ENCODE measurements around the gene RTN4R. TPM values are rescaled to one million over a fixed set of nuclear protein-coding genes. Genes with fewer than 3 reads are reported as not detected.
A peak's percentile ranks its signal among the peaks of the same experiment; 100 is the strongest.

Gene RTN4R
- total RNA-seq, 1 experiment from 2014 or later: 0.30 TPM

DNA sequence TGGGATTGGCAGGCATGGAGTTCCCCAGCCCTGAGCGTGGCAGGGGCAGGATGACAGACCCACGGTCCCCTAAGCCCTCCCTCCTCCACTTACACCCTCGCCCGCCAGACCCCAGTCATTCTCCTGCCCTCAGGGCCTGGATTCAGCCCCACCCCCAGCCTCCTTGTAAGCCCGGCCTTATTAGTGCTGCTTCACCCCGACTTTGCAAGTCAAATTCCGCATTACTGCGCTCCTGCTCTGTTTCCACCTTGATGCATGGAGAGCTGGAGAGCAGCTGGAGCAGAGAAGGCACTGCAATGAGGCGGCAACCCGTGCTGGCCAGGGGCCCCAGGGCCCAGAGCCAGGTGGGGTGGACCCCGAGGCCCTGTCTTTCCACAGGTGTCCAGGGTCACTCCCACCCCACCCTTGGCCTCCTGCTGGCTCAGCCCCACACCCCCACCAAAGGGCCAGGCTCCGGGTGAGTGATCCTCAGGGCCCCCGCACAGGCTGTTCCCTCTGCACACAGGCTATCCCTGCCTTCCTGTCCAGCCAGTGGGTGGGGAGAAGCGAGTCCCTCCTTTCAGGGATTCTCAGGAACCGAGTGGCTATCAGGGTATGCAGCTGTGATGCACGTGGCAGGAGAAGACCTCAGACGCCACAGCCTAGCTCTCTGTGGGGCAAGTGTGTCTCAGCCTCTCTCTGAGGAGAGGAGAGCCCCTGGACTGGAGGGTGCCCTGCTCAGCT lies 36.4 kb downstream of the RTN4R start:
- H2AFZ ChIP-seq (ENCODE audit: low read length): no peak overlapping the region
- H3K4me2 ChIP-seq (ENCODE audit: low read depth, low read length, poor library complexity, severe bottlenecking): peak overlapping the region; percentile 51
- no peaks in the 10 kb centered on the region for H3K79me2 ChIP-seq (ENCODE audit: low read length)
- peak overlapping the region; percentile 41 for H3K9ac ChIP-seq (ENCODE audit: low read length)
- no peaks in the 10 kb centered on the region for H3K9me3 ChIP-seq (ENCODE audit: low read length)
- H3K27me3 ChIP-seq (ENCODE audit: low read length): no peaks in the 10 kb centered on the region
- peak overlapping the region; percentile 30; the same call in 1 of the 2 replicates for H3K4me3 ChIP-seq (ENCODE audit: low read length)
- no peaks in the 10 kb centered on the region for H3K9me2 ChIP-seq (replicated peaks; ENCODE audit: insufficient read depth, low read length)
- peaks cover 43% of the 10 kb centered on the region for H3K4me1 ChIP-seq (ENCODE audit: low read length)
- peak; percentile 85 for DNase-seq
- H3K36me3 ChIP-seq (ENCODE audit: insufficient read depth, low read length): no peaks in the 10 kb centered on the region
- H3K27ac ChIP-seq (ENCODE audit: low read length): no peak overlapping the region
- no peaks in the 10 kb centered on the region for H4K20me1 ChIP-seq (ENCODE audit: insufficient read depth, low read depth, low read length)

DNA sequence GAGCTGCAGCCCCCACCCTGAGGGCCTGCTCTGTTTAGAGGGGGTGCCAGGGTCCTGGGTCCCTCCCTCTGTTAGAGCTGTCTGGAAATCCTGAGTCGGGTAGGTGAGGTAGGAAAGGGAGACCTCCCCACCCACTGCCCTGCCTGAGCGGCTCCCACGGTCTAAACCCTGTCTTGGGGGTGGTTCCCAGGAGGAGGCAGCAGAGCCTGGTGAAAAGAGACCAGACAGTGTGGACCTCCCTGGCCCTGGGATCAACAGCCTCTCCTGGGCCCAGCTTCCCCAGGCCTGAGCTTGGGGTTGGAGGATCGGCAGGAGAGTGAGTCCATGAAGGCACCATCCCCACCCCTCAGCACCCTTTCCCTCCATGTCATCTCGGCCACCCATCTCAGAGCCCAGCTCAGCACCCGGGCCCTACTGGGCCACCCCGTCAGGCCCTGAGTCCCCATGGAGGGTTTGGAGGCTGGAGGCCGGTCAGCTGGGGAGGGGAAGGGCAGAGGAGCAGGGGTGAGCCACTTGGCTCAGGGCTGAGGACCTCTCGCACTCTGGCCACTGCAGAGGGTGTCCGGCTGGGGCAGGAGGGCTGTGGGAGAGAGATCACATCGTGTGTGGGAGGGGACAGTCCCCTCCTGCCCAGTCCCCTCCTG lies 37.2 kb downstream of the RTN4R start:
- Histone ChIP-seq H3K27ac (ENCODE audit: low read length) (no peak overlapping the region), H3K9me2 (replicated peaks; ENCODE audit: insufficient read depth, low read length) (no peaks in the 10 kb centered on the region), H3K27me3 (ENCODE audit: low read length) (no peaks in the 10 kb centered on the region), H3K9ac (ENCODE audit: low read length) (peak overlapping the region; percentile 41; the same call in 1 of the 2 replicates), H4K20me1 (ENCODE audit: insufficient read depth, low read depth, low read length) (no peaks in the 10 kb centered on the region), H3K4me2 (ENCODE audit: low read depth, low read length, poor library complexity, severe bottlenecking) (peak overlapping the region; percentile 51), H2AFZ (ENCODE audit: low read length) (no peak overlapping the region), H3K9me3 (ENCODE audit: low read length) (no peaks in the 10 kb centered on the region), H3K79me2 (ENCODE audit: low read length) (no peaks in the 10 kb centered on the region), H3K4me3 (ENCODE audit: low read length) (peak overlapping the region; percentile 30; the same call in 1 of the 2 replicates), H3K36me3 (ENCODE audit: insufficient read depth, low read length) (no peaks in the 10 kb centered on the region), H3K4me1 (ENCODE audit: low read length) (peaks cover 38% of the 10 kb centered on the region)
- no peak for DNase-seq

GRCh38 chr22:20229916-20230775 lies 38.0 kb downstream of the RTN4R start:
- H4K20me1 ChIP-seq (ENCODE audit: insufficient read depth, low read depth, low read length): no peaks in the 10 kb centered on the region
- no peaks in the 10 kb centered on the region for H3K9me3 ChIP-seq (ENCODE audit: low read length)
- no peaks in the 10 kb centered on the region for H3K79me2 ChIP-seq (ENCODE audit: low read length)
- H3K36me3 ChIP-seq (ENCODE audit: insufficient read depth, low read length): no peaks in the 10 kb centered on the region
- DNase-seq: no peak
- H3K27ac ChIP-seq (ENCODE audit: low read length): no peak overlapping the region
- H3K9me2 ChIP-seq (replicated peaks; ENCODE audit: insufficient read depth, low read length): no peaks in the 10 kb centered on the region
- no peak overlapping the region for H2AFZ ChIP-seq (ENCODE audit: low read length)
- H3K27me3 ChIP-seq (ENCODE audit: low read length): no peaks in the 10 kb centered on the region
- H3K4me3 ChIP-seq (ENCODE audit: low read length): no peak overlapping the region
- H3K4me2 ChIP-seq (ENCODE audit: low read depth, low read length, poor library complexity, severe bottlenecking): no peak overlapping the region
- H3K4me1 ChIP-seq (ENCODE audit: low read length): peaks cover 36% of the 10 kb centered on the region
- no peak overlapping the region for H3K9ac ChIP-seq (ENCODE audit: low read length)

DNA sequence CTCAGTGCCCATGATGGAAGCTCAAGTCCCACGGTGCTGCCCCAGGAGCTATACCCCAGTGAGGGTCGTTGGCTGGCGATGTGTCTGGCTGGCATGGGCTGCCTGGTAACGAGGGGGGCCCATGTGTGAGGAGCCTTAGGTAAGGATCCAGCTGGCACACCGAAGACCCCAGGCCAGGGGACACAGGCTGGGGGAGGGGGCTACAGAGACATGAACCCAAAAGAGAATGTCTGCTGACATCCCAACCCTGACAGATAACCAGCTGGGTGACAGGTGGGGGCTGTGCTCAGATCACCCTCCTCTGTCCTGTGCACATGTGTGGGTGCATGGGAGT lies 39.2 kb downstream of the RTN4R start:
- Histone ChIP-seq H3K4me2 (ENCODE audit: low read depth, low read length, poor library complexity, severe bottlenecking) (no peak overlapping the region), H4K20me1 (ENCODE audit: insufficient read depth, low read depth, low read length) (no peaks in the 10 kb centered on the region), H2AFZ (ENCODE audit: low read length) (no peak overlapping the region), H3K9me2 (replicated peaks; ENCODE audit: insufficient read depth, low read length) (no peaks in the 10 kb centered on the region), H3K79me2 (ENCODE audit: low read length) (no peaks in the 10 kb centered on the region), H3K4me1 (ENCODE audit: low read length) (peaks cover 36% of the 10 kb centered on the region), H3K9ac (ENCODE audit: low read length) (no peak overlapping the region), H3K27ac (ENCODE audit: low read length) (no peak overlapping the region), H3K36me3 (ENCODE audit: insufficient read depth, low read length) (no peaks in the 10 kb centered on the region), H3K9me3 (ENCODE audit: low read length) (no peaks in the 10 kb centered on the region), H3K4me3 (ENCODE audit: low read length) (no peak overlapping the region), H3K27me3 (ENCODE audit: low read length) (no peaks in the 10 kb centered on the region)
- DNase-seq: no peak

DNA sequence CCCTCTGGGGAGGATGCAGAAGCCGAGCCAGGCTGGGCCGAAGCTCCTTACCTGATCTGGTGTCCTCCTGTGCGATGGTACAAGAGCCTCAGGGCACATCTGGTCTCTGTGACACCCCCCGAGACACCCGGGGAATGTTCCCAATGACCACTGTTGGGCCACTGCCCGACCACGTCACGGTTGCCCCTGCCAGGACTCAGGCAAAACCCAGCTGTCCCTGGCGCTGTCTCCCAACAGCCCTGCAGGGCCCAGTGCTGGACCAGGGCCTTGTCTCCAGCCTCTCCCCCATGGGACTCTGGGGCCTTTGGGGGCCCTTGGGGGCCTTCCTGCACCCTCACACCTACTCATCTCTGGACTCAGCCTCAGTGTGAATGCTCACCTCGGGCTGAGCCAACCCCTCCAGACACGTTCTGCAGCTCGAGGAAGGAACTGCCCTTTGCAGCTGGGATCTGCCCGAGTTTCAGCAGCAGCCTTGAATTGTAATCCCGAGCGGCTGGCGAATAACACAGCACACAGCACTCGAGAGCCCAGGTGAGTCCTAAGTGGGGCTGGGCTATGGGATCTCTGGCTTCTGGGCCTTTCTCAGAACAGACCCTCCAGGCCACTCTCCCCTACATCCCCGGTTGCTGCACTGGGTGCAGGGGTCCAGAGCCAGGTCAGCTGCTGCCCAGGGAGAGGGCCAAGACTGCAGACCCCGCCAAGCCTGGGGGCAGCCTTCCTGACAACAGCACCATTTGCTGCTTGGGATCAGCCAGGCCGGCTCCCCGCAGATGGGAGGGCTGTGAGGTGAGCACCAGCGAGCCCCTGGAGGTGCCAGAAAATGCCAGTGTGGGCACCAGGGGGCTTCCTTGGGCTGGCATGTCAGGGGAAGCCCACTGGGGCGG lies 39.8 kb downstream of the RTN4R start:
- no peaks in the 10 kb centered on the region for H4K20me1 ChIP-seq (ENCODE audit: insufficient read depth, low read depth, low read length)

GRCh38 chr22:20227363-20227762 lies 40.8 kb downstream of the RTN4R start:
- H3K27me3 ChIP-seq (ENCODE audit: low read length): no peaks in the 10 kb centered on the region
- no peak for DNase-seq
- no peaks in the 10 kb centered on the region for H4K20me1 ChIP-seq (ENCODE audit: insufficient read depth, low read depth, low read length)
- no peaks in the 10 kb centered on the region for H3K79me2 ChIP-seq (ENCODE audit: low read length)
- H3K4me1 ChIP-seq (ENCODE audit: low read length): peaks cover 25% of the 10 kb centered on the region
- no peak overlapping the region for H3K9ac ChIP-seq (ENCODE audit: low read length)
- no peak overlapping the region for H2AFZ ChIP-seq (ENCODE audit: low read length)
- no peaks in the 10 kb centered on the region for H3K36me3 ChIP-seq (ENCODE audit: insufficient read depth, low read length)
- H3K4me2 ChIP-seq (ENCODE audit: low read depth, low read length, poor library complexity, severe bottlenecking): no peak overlapping the region
- H3K9me3 ChIP-seq (ENCODE audit: low read length): no peaks in the 10 kb centered on the region
- no peak overlapping the region for H3K27ac ChIP-seq (ENCODE audit: low read length)
- no peaks in the 10 kb centered on the region for H3K9me2 ChIP-seq (replicated peaks; ENCODE audit: insufficient read depth, low read length)
- H3K4me3 ChIP-seq (ENCODE audit: low read length): no peak overlapping the region

More for the DNA sequence above, 39.8 kb downstream of the RTN4R start:
- no peaks in the 10 kb centered on the region for H3K27me3 ChIP-seq (ENCODE audit: low read length)
- H3K4me1 ChIP-seq (ENCODE audit: low read length): peaks cover 34% of the 10 kb centered on the region
- no peak overlapping the region for H3K4me3 ChIP-seq (ENCODE audit: low read length)
- H3K9ac ChIP-seq (ENCODE audit: low read length): no peak overlapping the region
- no peak overlapping the region for H3K27ac ChIP-seq (ENCODE audit: low read length)
- H3K79me2 ChIP-seq (ENCODE audit: low read length): no peaks in the 10 kb centered on the region
- DNase-seq: no peak
- H3K36me3 ChIP-seq (ENCODE audit: insufficient read depth, low read length): no peaks in the 10 kb centered on the region
- no peak overlapping the region for H2AFZ ChIP-seq (ENCODE audit: low read length)
- H3K9me2 ChIP-seq (replicated peaks; ENCODE audit: insufficient read depth, low read length): no peaks in the 10 kb centered on the region
- H3K9me3 ChIP-seq (ENCODE audit: low read length): no peaks in the 10 kb centered on the region
- H3K4me2 ChIP-seq (ENCODE audit: low read depth, low read length, poor library complexity, severe bottlenecking): no peak overlapping the region

DNA sequence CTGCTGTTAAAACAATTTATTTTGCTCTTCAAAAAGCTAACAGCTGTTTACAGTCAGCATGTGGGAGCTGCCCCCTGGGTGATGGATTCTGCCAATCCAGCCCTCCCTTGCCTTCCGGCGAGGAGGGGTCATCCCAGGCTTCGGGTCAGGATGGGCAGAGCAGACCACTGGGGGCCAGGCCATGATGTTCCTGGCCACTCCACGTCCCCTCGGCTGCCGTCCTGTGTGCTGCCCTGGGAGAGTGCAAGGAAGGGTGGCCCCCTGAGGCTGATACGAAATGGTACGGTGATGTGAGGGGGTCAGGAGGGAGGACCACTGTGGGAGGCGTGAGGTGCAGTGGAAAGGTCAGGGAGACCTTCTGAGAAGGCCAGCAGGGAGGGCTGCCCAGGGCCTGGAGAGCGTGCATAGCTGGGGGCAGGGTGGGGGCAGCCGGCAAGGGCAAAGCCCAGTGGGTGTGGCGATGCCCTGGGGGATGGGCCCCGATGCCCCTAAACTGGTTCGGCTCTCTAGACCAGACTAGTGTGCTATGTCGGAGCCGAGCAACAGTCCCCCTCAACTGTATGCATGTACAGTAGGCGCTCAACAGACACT lies 41.3 kb downstream of the RTN4R start:
- DNase-seq: no peak
- Histone ChIP-seq H2AFZ (ENCODE audit: low read length) (no peak overlapping the region), H3K9me3 (ENCODE audit: low read length) (no peaks in the 10 kb centered on the region), H3K27ac (ENCODE audit: low read length) (no peak overlapping the region), H3K27me3 (ENCODE audit: low read length) (no peaks in the 10 kb centered on the region), H3K4me1 (ENCODE audit: low read length) (peaks cover 20% of the 10 kb centered on the region), H3K4me2 (ENCODE audit: low read depth, low read length, poor library complexity, severe bottlenecking) (no peak overlapping the region), H4K20me1 (ENCODE audit: insufficient read depth, low read depth, low read length) (no peaks in the 10 kb centered on the region), H3K9me2 (replicated peaks; ENCODE audit: insufficient read depth, low read length) (no peaks in the 10 kb centered on the region), H3K79me2 (ENCODE audit: low read length) (no peaks in the 10 kb centered on the region), H3K36me3 (ENCODE audit: insufficient read depth, low read length) (no peaks in the 10 kb centered on the region), H3K9ac (ENCODE audit: low read length) (no peak overlapping the region), H3K4me3 (ENCODE audit: low read length) (no peak overlapping the region)

All from Karpas-422 (cell line).